Measurements from ENCODE around the gene SFRP4. TPM values are rescaled to one million over a fixed set of nuclear protein-coding genes. Genes with fewer than 3 reads are reported as not detected.
A peak's percentile ranks its signal among the peaks of the same experiment; 100 is the strongest.

SFRP4 gene
- total RNA-seq, 2 experiments from 2014 or later: not detected

- no peaks in the 10 kb centered on the region for H3K9me3 Mint-ChIP-seq
- no peak overlapping the region for H3K4me3 Mint-ChIP-seq
- POLR2A ChIA-PET: interaction anchor here (0.7 kb wide), 1 partner anchor 476 kb away, joined by 3 read pairs; no protein-coding TSS in a partner anchor
- Histone ChIP-seq H3K27me3 (ENCODE audit: control insufficient read depth in 1 of 2, insufficient read depth in 2 of 2, low read length in 2 of 2) (peaks cover 30 to 65% of the 10 kb centered on the region in 2 experiments), H3K9me3 (ENCODE audit: control insufficient read depth in 1 of 2, insufficient read depth in 1 of 2, low read length in 2 of 2) (peaks cover 0 to 12% of the 10 kb centered on the region in 2 experiments), H3K4me1 (ENCODE audit: insufficient read depth, low read length) (peaks cover 14% of the 10 kb centered on the region), H3K36me3 (ENCODE audit: insufficient read depth, low read length) (no peaks in the 10 kb centered on the region), H3K27ac (ENCODE audit: low read depth in 1 of 2, low read length in 2 of 2) (no peak overlapping the region), H3K4me3 (ENCODE audit: low read length) (no peak overlapping the region)
- H3K36me3 Mint-ChIP-seq (ENCODE audit: low read depth): no peaks in the 10 kb centered on the region
- TF ChIP-seq CTCF (IDR thresholded peaks at IDR 0.05): no peak
- ATAC-seq (ENCODE audit: poor library complexity): no peak
- peaks cover 19% of the 10 kb centered on the region for H3K4me1 Mint-ChIP-seq (ENCODE audit: low read depth)
- CTCF ChIA-PET: interaction anchor here (1.2 kb wide), 1 partner anchor 11 kb away, joined by 3 read pairs; no protein-coding TSS in a partner anchor
- H3K27me3 Mint-ChIP-seq: peaks cover 84% of the 10 kb centered on the region
- DNase-seq: no peak
- intact Hi-C loops (cut with DNase I, micrococcal nuclease): no loop called here
- no peak overlapping the region for H3K27ac Mint-ChIP-seq
Measured at GRCh38 chr7:37918526-37918925, 1.9 kb upstream of the SFRP4 start.

- intact Hi-C loops (cut with DNase I, micrococcal nuclease): no loop called here
- no peak for ATAC-seq (ENCODE audit: poor library complexity)
- Mint-ChIP-seq H3K4me3 (no peak overlapping the region), H3K27ac (no peak overlapping the region), H3K27me3 (peaks cover 80% of the 10 kb centered on the region), H3K36me3 (ENCODE audit: low read depth) (no peaks in the 10 kb centered on the region), H3K9me3 (no peaks in the 10 kb centered on the region), H3K4me1 (ENCODE audit: low read depth) (peaks cover 19% of the 10 kb centered on the region)
- Histone ChIP-seq H3K4me3 (ENCODE audit: low read length) (no peak overlapping the region), H3K9me3 (ENCODE audit: control insufficient read depth in 1 of 2, insufficient read depth in 1 of 2, low read length in 2 of 2) (peaks cover 0 to 10% of the 10 kb centered on the region in 2 experiments), H3K4me1 (ENCODE audit: insufficient read depth, low read length) (peaks cover 11% of the 10 kb centered on the region), H3K27me3 (ENCODE audit: control insufficient read depth in 1 of 2, insufficient read depth in 2 of 2, low read length in 2 of 2) (peaks cover 20 to 44% of the 10 kb centered on the region in 2 experiments), H3K27ac (ENCODE audit: low read depth in 1 of 2, low read length in 2 of 2) (no peak overlapping the region), H3K36me3 (ENCODE audit: insufficient read depth, low read length) (no peaks in the 10 kb centered on the region)
- DNase-seq: peak in 2 of 14 experiments; percentile 2 to 9
- POLR2A ChIA-PET: no interaction called here
- CTCF ChIA-PET: no interaction called here
- TF ChIP-seq CTCF (IDR thresholded peaks at IDR 0.05): no peak
Measured at GRCh38 chr7:37916017-37916672, 472 bp downstream of the SFRP4 start.

GRCh38 chr7:37915438-37915837 is 1.2 kb downstream of the SFRP4 start:
- Mint-ChIP-seq H3K4me3 (no peak overlapping the region), H3K27ac (no peak overlapping the region), H3K36me3 (ENCODE audit: low read depth) (no peaks in the 10 kb centered on the region), H3K27me3 (peaks cover 82% of the 10 kb centered on the region), H3K9me3 (no peaks in the 10 kb centered on the region), H3K4me1 (ENCODE audit: low read depth) (peaks cover 17% of the 10 kb centered on the region)
- no peak overlapping the region for H3K4me3 ChIP-seq (ENCODE audit: low read length)
- intact Hi-C loops (cut with DNase I, micrococcal nuclease): no loop called here
- H3K4me1 ChIP-seq (ENCODE audit: insufficient read depth, low read length): peaks cover 9% of the 10 kb centered on the region
- peaks cover 16 to 39% of the 10 kb centered on the region in 2 experiments for H3K27me3 ChIP-seq (ENCODE audit: control insufficient read depth in 1 of 2, insufficient read depth in 2 of 2, low read length in 2 of 2)
- H3K36me3 ChIP-seq (ENCODE audit: insufficient read depth, low read length): no peaks in the 10 kb centered on the region
- H3K27ac ChIP-seq (ENCODE audit: low read depth in 1 of 2, low read length in 2 of 2): no peak overlapping the region
- peaks cover 0 to 8% of the 10 kb centered on the region in 2 experiments for H3K9me3 ChIP-seq (ENCODE audit: control insufficient read depth in 1 of 2, insufficient read depth in 1 of 2, low read length in 2 of 2)
- TF ChIP-seq CTCF (IDR thresholded peaks at IDR 0.05): no peak
- no peak for ATAC-seq (ENCODE audit: poor library complexity)
- DNase-seq: peak in 1 of 14 experiments; percentile 12
- ChIA-PET POLR2A (no interaction called here), CTCF (no interaction called here)
